Measurements from ENCODE around the gene KBTBD13. TPM values are rescaled to one million over a fixed set of nuclear protein-coding genes. Genes with fewer than 3 reads are reported as not detected.

KBTBD13 gene
- polyA plus RNA-seq, 10 donors, result 0.62 to 2.6 (median 1.5) TPM

DNA sequence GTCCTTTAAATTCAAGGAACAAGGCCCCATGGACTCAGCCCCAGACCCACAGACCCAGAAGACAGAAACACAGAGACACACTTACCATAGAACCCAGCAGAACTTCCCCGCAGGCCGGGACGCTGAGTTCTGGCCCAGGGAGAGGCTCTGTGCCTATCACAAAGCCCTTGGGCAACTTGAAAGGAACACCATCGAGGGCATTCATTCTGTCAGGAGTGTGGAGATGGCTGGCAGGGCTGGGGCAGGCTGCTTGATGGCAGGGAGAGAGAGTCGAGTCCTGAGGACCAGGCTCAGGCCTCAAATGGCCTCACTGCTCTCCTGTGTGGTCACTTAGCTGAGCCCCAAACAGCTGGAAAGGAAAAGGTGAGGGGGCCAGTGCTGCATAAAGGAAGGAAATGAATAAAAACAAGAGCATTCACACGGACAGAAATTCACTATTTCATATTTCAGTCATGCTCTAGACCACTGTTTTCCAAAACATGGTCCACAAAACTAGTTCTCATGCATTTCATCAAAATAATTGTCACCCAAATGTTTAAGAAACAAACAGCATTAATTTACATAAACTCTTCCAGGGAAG lies 29.6 kb downstream of the KBTBD13 start:
- DNase-seq, result no peak

DNA sequence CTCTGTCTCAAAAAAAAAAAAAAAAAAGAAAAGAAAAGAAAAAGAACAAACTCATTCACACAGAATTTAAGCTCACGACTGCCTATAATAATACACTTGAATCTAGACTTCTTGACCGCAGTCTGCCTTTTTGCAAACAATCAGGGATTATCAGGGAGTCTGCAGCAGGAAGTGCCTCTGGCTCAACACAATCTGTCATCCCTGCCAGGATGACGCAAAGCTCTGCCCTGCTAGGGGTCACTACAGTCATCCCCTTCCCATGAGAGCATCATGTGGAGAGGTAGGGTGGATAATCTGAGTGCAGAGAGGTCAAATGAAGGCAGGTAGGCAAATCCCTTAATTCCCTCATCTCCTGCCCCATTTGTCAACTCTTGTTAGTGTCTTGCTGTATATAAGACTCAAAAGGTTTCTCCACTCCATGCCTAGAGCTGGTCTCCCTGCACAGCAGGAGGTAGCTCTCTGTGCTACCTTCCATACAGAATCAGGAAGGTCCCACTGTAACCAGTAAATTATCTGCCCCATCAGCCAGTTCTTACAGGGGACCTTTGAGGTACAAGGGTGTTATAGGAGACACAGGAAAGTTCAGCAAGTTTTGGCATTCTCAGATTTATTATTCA lies 34.2 kb downstream of the KBTBD13 start:
- no peak for DNase-seq

DNA sequence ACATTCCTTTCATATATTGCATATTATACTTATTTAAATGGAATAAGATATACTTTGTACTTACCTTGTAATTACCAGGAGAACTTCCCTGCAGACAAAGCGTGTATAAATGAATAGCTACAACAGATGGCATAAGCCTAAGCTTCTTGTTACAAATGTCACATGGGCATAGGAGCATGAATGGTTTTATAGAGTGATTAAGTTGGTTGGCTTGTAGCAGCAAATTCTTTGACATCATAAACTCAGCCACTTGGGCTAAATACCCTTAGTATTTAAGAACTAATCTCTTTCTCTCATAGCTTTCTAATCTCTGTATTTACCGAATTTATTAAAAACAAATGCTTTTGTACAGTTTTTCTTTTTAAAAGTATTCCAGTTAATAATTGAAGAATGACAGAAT lies 38.5 kb downstream of the KBTBD13 start, which contains the start of gene UBAP1L:
Gene UBAP1L (minus strand): TSS at position 115 of the 400 bp plus-strand sequence. CDS start 8,985 bp downstream, outside the sequence.
- no peak for DNase-seq

DNA sequence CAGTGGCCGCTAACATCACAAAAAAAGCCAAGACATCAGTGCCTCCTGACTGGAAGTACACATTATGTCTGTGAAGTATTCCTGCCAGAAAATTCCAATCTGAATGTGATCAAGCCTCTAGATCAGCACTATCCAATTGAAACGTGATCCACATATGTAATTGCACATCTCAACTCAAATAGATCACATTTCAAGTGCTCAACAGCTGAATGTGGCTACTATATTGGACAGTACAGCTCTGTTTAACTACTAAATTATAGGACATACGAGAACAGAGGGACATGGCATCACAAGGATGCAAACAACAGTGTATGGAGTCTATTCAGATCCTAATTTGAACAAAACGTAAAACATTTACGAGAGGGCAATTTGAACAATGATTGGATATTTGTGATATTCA lies 39.0 kb downstream of the KBTBD13 start:
- DNase-seq, result no peak

Other genes starting within 250 kb of the KBTBD13 start
- 10 to 100 TPM; 12.7 to 17.2 (median 13.4) TPM for gene PLEKHO2, start 234.8 kb upstream of the KBTBD13 start, polyA plus RNA-seq (ENCODE audit: insufficient read length in 10 of 10)
- 1 to 10 TPM; 3.1 to 9.9 (median 5.2) TPM for gene ANKDD1A, start 164.8 kb upstream of the KBTBD13 start, polyA plus RNA-seq (ENCODE audit: insufficient read length in 10 of 10)
- gene SPG21, start 86.8 kb upstream of the KBTBD13 start, polyA plus RNA-seq (ENCODE audit: insufficient read length in 10 of 10), result 10 to 100 TPM; 65.6 to 89.1 (median 80.8) TPM
- gene MTFMT, start 47.1 kb upstream of the KBTBD13 start, polyA plus RNA-seq (ENCODE audit: insufficient read length in 10 of 10), result 10 to 100 TPM in 3 of 10 donors, 1 to 10 TPM in 7; 6.2 to 11.6 (median 9.2) TPM
- gene SLC51B, start 31.4 kb upstream of the KBTBD13 start, polyA plus RNA-seq (ENCODE audit: insufficient read length in 10 of 10), result 1 to 10 TPM; 1.2 to 2.3 (median 1.6) TPM
- gene RASL12, start 8.8 kb upstream of the KBTBD13 start, polyA plus RNA-seq (ENCODE audit: insufficient read length in 10 of 10), result 10 to 100 TPM; 10.9 to 16.4 (median 12.7) TPM
- 1 to 10 TPM; 2.4 to 6.6 (median 4.1) TPM for gene UBAP1L, start 38.5 kb downstream of the KBTBD13 start, polyA plus RNA-seq (ENCODE audit: insufficient read length in 10 of 10)
- 10 to 100 TPM; 15.7 to 26.6 (median 20.3) TPM for gene PDCD7, start 57.1 kb downstream of the KBTBD13 start, polyA plus RNA-seq (ENCODE audit: insufficient read length in 10 of 10)
- gene CLPX, start 108.6 kb downstream of the KBTBD13 start, polyA plus RNA-seq (ENCODE audit: insufficient read length in 10 of 10), result 10 to 100 TPM; 35.5 to 46.6 (median 43.1) TPM
- 10 to 100 TPM; 24.4 to 44.1 (median 33.0) TPM for gene CILP, start 134.7 kb downstream of the KBTBD13 start, polyA plus RNA-seq (ENCODE audit: insufficient read length in 10 of 10)
- 10 to 100 TPM in 9 of 10 donors, 1 to 10 TPM in 1; 9.3 to 14.1 (median 12.5) TPM for gene PARP16, start 210.1 kb downstream of the KBTBD13 start, polyA plus RNA-seq (ENCODE audit: insufficient read length in 10 of 10)
- gene RNU5A-1, start 219.3 kb downstream of the KBTBD13 start, polyA plus RNA-seq (ENCODE audit: insufficient read length in 10 of 10), result not detected
- not detected for gene RNU5B-1, start 227.9 kb downstream of the KBTBD13 start, polyA plus RNA-seq (ENCODE audit: insufficient read length in 10 of 10)